Panc1 (cell line): Measurements from ENCODE around the gene FANCD2. TPM values are rescaled to one million over a fixed set of nuclear protein-coding genes. Genes with fewer than 3 reads are reported as not detected.

Experiments used
- ATAC-seq: fragments of 200-7000 bp; cut with Tn5 transposase; 2 replicates; pipeline ENCODE4 v1.9.1; 2020; ENCODE audit warnings: mild to moderate bottlenecking, moderate library complexity
- BruUV-seq: library from RNA; stranded (reverse); fragments of 400-500 nt; replicated peaks from 2 replicates; lab custom pipeline; 2021; lab: Mats Ljungman, UMichigan
- CTCF ChIA-PET: fragments of 300-600 bp; sonication (Branson Sonifier 250); formaldehyde crosslinking; loops from one replicate; lab custom pipeline; 2022; ENCODE audit warnings: antibody characterized with exemption; lab: Charles Lee
- POLR2A ChIA-PET: fragments of 300-600 bp; sonication (Branson Sonifier 250); formaldehyde crosslinking; loops from one replicate; lab custom pipeline; 2022; ENCODE audit warnings: antibody characterized with exemption; lab: Charles Lee
- DNase-seq: peaks from one replicate; pipeline ENCODE4 v3.0.0-alpha.2; 2010; ENCODE audit warnings: low read depth, low spot score
- H3K27ac ChIP-seq: 2 replicates; pipeline ENCODE4 v1.5.1; 2011; ENCODE audit warnings: mild to moderate bottlenecking, low read length, inconsistent platforms
- H3K27me3 ChIP-seq: fragments of 200-500 bp; sonication (Bioruptor generic); 2 replicates; pipeline ENCODE4 v1.6.0; 2014; ENCODE audit warnings: low read length, inconsistent platforms; ENCODE audit not compliant: control insufficient read depth, insufficient read depth
- H3K36me3 ChIP-seq: fragments of 200-500 bp; sonication (Bioruptor generic); 2 replicates; pipeline ENCODE4 v1.5.1; 2014; ENCODE audit warnings: inconsistent platforms, mild to moderate bottlenecking, low read length, moderate library complexity; ENCODE audit not compliant: control insufficient read depth, insufficient read depth
- H3K4me1 ChIP-seq: 2 replicates; pipeline ENCODE4 v1.5.1; 2011; ENCODE audit warnings: inconsistent platforms, mild to moderate bottlenecking, low read length, moderate library complexity; ENCODE audit not compliant: control insufficient read depth, insufficient read depth
- H3K4me3 ChIP-seq, 2 experiments: 2 replicates each; pipeline ENCODE4 v1.5.1; 2011 to 2012; ENCODE audit warnings: low read depth in 2 of 2, low read length in 2 of 2, mild to moderate bottlenecking in 2 of 2, inconsistent platforms in 1 of 2, moderate library complexity in 1 of 2
- H3K9me3 ChIP-seq: fragments of 200-500 bp; sonication (Bioruptor generic); 2 replicates; pipeline ENCODE4 v1.5.1; 2014; ENCODE audit warnings: low read depth, mild to moderate bottlenecking, inconsistent platforms, low read length, moderate library complexity; ENCODE audit not compliant: control insufficient read depth, insufficient read depth
- POLR2AphosphoS5 ChIP-seq: IDR thresholded peaks from 2 replicates; pipeline ENCODE4 v1.6.1; 2012; ENCODE audit warnings: mild to moderate bottlenecking, low read depth, low read length, moderate library complexity
- SIN3A ChIP-seq: IDR thresholded peaks from 2 replicates; pipeline ENCODE4 v1.6.1; 2012; ENCODE audit warnings: low read depth, mild to moderate bottlenecking, low read length, moderate library complexity, borderline replicate concordance; ENCODE audit not compliant: insufficient read depth
- TCF7L2 ChIP-seq: IDR thresholded peaks from 2 replicates; pipeline ENCODE4 v1.6.1; 2011; ENCODE audit warnings: mild to moderate bottlenecking, low read depth, low read length, inconsistent platforms
- in situ Hi-C: cut with HindIII; loops from 2 replicates; pipeline ENCODE4 v1.10.0; 2016; ENCODE audit warnings: low sequenced_read_pairs, low pct_unique_long_range_greater_than_20kb
- intact Hi-C: fragments of 100-400 bp; cut with micrococcal nuclease; formaldehyde crosslinking; loops from one replicate; pipeline ENCODE4 v1.10.0; 2022; ENCODE audit not compliant: unreplicated experiment
- total RNA-seq: library from RNA; stranded (reverse); gene quantifications from one replicate; pipeline ENCODE4 v1.2.1, GENCODE V29; 2021; ENCODE audit not compliant: unreplicated experiment
- TF ChIP-seq, protein P1 (sequence below): fragments of 450-650 bp; IDR thresholded peaks from 2 replicates; pipeline ENCODE4 v1.5.1; 2017; ENCODE audit warnings: mild to moderate bottlenecking
- TF ChIP-seq, protein P2 (sequence below), 2 experiments: IDR thresholded peaks; 2 replicates each; pipeline ENCODE4 v1.6.1; 2011 to 2012; ENCODE audit warnings: low read depth in 2 of 2, control low read depth in 1 of 2, low read length in 1 of 2, mild to moderate bottlenecking in 1 of 2, moderate library complexity in 1 of 2; ENCODE audit not compliant: insufficient read depth in 1 of 2

The FANCD2 gene
- total RNA-seq, 1 experiment from 2014 or later: 20.0 TPM

DNA sequence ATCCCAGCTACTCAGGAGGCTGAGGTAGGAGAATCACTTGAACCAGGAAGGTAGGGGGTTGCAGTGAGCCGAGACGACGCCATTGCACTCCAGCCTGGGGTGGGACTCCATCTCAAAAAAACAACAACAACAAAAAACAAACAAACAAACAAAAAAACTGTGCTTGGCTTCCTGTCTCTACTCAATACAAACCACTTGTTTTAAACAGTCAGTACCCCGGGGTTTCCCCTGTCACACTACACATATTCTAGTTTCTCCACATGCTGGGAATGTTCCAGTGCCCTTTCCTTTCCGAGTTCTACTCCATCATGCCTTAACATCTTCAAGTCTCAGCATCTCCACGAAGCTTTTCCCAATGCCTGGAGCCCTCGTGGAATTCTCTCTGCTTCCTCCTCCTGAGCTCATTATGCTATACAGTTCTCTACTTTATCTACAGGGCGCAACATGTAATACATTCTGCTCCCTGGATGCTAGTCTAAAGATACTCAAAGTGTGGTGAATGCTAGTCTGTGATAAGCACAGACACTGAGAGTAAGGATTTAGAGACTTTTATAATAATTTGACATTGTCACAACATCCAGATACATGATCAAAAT, 47.4 kb upstream of the FANCD2 start:
- ChIA-PET CTCF (no interaction called here), POLR2A (no interaction called here)
- Histone ChIP-seq H3K27me3 (no peaks in the 10 kb centered on the region), H3K4me1 (peaks cover 14% of the 10 kb centered on the region), H3K9me3 (no peaks in the 10 kb centered on the region), H3K27ac (no peak overlapping the region), H3K36me3 (no peaks in the 10 kb centered on the region; the same call in 1 of the 2 replicates), H3K4me3 (no peak overlapping the region)
- DNase-seq (no peak), ATAC-seq (no peak)
- in situ Hi-C loops: no loop called here
- BruUV-seq: no TSS peak
- intact Hi-C loops: no loop called here
- TF ChIP-seq, protein P1, sequence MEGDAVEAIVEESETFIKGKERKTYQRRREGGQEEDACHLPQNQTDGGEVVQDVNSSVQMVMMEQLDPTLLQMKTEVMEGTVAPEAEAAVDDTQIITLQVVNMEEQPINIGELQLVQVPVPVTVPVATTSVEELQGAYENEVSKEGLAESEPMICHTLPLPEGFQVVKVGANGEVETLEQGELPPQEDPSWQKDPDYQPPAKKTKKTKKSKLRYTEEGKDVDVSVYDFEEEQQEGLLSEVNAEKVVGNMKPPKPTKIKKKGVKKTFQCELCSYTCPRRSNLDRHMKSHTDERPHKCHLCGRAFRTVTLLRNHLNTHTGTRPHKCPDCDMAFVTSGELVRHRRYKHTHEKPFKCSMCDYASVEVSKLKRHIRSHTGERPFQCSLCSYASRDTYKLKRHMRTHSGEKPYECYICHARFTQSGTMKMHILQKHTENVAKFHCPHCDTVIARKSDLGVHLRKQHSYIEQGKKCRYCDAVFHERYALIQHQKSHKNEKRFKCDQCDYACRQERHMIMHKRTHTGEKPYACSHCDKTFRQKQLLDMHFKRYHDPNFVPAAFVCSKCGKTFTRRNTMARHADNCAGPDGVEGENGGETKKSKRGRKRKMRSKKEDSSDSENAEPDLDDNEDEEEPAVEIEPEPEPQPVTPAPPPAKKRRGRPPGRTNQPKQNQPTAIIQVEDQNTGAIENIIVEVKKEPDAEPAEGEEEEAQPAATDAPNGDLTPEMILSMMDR: no peak

DNA sequence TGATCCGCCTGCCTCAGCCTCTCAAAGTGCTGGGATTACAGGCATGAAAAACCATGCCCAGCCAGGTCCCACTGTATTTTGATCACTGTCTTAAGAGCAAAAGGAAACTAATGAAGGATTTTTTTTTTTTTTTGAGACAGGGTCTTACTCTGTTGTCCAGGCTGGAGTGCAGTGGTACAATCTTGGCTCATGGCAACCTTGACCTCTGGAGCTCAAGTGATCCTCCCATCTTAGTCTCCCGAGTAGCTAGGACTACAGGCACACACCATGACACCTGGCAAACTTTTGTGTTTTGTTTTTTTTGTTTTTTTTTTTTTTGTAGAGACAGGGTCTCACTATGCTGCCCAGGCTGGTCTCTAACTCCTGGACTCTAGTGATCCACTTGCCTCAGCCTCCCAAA, 46.0 kb upstream of the FANCD2 start:
- in situ Hi-C loops (no loop called here), intact Hi-C loops (no loop called here)
- no peaks in the 10 kb centered on the region for H3K36me3 ChIP-seq
- no peak overlapping the region for H3K27ac ChIP-seq
- H3K27me3 ChIP-seq: no peaks in the 10 kb centered on the region
- H3K9me3 ChIP-seq: no peaks in the 10 kb centered on the region
- no peak overlapping the region for H3K4me3 ChIP-seq
- ChIA-PET POLR2A (no interaction called here), CTCF (no interaction called here)
- TF ChIP-seq SIN3A (no peak), POLR2AphosphoS5 (no peak), TCF7L2 (no peak)
- TF ChIP-seq, protein P2, sequence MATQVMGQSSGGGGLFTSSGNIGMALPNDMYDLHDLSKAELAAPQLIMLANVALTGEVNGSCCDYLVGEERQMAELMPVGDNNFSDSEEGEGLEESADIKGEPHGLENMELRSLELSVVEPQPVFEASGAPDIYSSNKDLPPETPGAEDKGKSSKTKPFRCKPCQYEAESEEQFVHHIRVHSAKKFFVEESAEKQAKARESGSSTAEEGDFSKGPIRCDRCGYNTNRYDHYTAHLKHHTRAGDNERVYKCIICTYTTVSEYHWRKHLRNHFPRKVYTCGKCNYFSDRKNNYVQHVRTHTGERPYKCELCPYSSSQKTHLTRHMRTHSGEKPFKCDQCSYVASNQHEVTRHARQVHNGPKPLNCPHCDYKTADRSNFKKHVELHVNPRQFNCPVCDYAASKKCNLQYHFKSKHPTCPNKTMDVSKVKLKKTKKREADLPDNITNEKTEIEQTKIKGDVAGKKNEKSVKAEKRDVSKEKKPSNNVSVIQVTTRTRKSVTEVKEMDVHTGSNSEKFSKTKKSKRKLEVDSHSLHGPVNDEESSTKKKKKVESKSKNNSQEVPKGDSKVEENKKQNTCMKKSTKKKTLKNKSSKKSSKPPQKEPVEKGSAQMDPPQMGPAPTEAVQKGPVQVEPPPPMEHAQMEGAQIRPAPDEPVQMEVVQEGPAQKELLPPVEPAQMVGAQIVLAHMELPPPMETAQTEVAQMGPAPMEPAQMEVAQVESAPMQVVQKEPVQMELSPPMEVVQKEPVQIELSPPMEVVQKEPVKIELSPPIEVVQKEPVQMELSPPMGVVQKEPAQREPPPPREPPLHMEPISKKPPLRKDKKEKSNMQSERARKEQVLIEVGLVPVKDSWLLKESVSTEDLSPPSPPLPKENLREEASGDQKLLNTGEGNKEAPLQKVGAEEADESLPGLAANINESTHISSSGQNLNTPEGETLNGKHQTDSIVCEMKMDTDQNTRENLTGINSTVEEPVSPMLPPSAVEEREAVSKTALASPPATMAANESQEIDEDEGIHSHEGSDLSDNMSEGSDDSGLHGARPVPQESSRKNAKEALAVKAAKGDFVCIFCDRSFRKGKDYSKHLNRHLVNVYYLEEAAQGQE (IDR thresholded peaks at IDR 0.05; ENCODE audit: insufficient read depth in 1 of 2, low read depth in 2 of 2, low read length in 1 of 2): no peak
- TF ChIP-seq, protein P1: no peak
- no peak for DNase-seq
- no TSS peak for BruUV-seq
- peaks cover 16% of the 10 kb centered on the region for H3K4me1 ChIP-seq
- no peak for ATAC-seq
